ENCODE results near the gene CDK5R1.

Gene CDK5R1

DNA sequence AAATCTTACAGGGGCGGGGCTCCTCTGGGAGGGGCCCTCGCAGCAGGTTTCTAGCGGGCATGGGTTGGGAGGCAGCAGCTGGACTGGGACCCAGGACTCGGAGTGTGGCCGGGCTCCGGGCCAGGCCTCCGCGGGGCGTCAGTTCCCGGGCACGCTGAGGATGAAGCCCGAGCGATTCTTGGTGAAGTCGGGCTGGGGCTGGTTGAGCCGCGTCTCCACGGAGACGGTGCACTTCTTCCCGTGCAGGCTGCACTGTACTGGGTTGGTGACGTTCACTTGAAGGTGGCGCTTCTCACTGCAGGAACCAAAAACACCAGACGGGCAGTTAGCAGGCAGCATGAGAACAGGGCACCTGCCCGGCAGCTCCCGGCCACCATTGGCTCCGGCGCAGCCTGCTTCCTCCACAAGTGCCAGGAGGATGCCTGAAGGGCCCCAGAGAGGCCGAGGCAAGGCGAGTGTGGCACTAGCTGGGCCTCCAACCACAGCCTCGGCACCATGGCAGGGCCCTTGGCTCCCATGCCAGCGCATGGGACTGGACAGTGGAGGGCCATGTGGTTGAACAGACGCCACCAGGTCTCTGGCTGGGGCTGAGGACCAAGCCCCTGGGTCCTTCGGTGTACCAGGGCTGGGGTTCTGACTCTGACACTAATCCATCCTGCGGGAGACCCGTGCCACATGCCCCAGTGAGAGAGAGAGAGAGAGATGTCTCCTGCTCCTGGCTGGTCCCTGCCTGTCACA, 8.0 kb downstream of the CDK5R1 start:
- DNase-seq = peak; percentile 82

DNA sequence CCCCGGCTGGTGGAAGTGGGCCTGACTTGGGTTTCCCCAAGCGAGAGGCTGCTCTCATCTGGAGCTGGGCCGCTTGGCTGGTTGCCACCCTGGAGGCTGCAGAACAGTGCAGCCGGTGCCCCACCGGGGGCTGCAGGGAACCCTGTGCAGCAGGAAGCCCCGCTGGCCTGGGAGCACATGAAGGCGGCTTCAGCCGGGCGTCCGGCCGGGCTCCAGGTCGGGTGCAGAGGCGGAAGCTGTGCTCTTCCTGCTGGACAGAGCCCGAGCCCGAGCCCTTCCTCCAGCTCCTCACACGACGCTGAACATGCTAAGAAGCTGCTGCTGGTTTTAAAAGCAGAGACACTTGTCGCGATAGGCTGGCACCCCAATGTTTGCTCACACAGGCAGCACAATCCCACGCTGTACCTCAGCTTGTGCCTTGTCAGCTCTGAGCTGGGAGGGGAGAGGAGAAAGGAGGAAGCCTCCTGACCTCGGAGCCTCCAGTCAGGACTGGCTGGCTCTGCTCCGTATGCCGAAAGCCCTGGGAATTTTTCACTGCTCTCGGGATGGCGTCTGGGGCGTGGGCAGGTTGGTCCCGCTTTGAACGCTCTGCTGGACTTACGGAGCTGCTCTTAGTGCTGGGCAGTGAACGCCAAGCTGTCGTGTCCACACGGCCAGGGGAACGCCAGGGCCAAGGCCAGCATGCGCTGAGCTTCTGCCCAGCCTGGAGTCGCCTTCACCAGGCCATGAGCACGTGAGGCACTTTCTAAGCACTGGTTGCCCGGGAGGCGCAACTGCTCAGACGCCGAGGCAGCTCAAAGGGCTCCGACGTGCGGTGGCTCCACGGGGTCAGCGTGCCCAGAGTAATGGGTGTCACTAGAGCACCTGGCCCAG, 8.8 kb downstream of the CDK5R1 start:
- DNase-seq = no peak

DNA sequence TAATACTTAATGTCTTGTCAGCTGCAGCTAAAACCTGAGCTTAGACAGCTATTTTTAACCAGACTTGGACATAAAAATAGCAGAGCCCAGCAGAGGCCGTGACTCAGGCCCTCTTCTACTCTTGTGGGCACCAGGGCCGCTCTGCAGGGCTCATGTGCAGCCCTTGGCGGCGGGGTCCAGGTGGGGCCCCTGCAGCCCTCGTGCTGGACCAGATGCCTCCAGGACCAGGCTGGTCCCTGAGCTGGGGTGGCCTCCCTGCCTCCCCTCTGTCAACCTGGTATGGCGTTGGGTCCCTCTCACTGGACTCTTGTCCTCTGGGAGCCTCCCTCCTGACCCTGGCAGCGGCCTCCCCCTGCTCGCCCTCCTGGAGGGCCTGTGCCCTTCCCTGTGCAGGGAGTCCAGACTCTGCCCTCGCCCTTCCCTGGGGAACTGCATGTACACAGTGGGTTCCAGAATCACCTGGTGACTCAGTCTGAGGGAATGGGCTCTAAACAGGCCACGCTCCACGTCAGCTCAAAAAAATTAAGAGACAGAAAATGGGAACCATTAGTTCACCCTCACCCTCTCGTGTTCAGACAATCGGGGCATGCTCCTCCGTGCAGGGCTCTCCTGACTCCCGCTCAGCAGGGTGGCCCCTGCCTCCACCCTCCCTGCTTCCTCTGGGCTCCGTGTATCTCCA, 9.7 kb downstream of the CDK5R1 start:
- DNase-seq = no peak

DNA sequence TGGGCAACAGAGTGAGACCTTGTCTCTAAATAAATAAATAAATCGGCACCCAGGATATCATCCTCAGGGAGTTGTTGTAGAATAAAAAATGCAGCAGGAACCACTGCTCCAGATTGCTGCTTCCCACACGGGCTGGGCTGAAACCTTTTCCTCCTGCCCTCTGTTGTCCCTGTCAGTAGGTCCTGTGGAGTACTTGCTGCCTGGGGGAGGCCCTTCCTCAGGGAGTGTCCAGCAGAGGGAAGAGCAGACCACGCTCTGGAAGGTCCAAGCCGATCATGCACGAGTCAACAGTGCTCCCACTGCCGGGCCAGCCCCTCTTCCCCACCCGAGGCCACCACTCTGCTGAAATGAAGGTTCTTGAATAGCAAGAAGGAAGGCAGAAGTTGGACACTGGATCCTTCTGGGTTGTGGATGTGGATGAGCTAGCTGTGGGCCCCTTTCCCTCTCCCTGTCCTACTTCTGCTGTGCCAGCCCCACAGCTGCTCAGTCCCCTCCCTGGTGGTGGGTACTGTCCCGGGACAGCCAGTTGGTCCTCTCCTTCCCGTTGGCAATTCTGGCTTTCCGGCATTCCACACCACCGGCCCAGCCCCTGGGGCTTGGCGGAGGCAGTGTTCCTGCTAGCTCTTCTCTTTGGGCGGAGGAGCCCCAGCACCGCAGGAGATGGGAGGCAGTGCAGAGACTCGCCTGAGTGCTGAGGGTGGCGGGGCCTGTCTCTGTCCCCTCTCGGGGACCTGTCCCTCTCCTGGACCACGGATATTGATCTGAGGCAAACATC, 10.8 kb downstream of the CDK5R1 start:
- DNase-seq = no peak

GRCh38 chr17:32498391-32498790, 11.6 kb downstream of the CDK5R1 start:
- peak; percentile 84 for DNase-seq

DNA sequence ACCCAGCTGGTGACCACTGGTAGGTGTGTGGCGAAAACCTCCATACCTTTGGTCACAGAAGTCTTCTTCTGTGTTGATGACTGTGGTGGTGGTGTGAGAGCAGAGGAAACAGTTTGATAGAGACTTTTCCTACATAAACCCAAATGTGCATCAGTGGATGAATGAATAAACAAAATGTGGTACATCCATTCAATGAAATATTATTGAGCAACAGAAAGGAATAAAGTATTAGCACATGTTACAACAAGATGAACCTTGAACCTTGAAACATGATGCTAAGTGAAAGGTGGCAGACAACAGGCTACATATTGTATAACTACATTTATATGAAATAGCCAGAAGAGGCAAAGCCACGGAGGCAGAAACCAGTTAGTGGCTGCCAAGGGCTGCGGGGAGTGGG, 15.2 kb downstream of the CDK5R1 start:
- no peak for DNase-seq

- no peak for DNase-seq
Measured at GRCh38 chr17:32502710-32503109, 15.9 kb downstream of the CDK5R1 start.

GRCh38 chr17:32503251-32504165, 16.7 kb downstream of the CDK5R1 start:
- DNase-seq = no peak

DNA sequence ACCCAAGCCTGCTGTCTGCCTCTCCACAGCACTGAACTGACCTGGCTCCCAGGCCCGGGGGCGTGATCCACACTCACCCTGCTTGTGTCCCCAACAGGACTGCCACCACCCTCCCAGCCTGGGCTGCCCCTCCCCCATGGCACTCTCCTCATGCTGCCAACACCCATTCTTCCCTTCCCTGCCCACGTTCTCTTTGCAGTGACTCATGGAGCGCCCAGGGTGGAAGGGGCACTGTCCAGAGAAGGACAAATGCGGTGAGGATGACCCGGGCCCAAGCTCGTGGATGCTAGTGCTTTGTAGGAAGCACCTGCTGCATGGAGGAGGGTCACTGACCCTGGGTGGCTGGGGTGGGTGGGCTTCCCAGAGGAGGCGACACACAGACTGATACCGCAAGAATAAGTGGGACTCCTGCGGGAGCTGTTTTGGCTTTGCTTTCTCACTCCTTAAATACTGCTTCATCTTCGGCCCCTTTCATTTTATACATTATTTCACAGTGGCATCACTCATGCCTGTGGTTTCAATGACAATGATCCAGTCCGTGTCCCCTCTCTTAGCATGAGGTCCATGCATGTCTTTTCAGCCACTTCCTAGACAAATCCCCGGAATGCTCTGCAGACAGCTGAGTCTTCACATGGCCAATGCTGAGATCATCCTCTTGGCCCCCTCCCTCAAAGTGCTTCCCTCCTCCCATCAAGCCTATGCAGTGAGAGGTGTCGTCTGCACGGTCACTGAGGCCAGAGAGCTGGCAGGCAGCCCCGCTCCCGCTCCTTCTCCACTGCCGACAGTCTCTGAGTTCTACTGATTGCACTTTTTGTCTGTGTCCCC, 17.6 kb downstream of the CDK5R1 start:
- no peak for DNase-seq

DNA sequence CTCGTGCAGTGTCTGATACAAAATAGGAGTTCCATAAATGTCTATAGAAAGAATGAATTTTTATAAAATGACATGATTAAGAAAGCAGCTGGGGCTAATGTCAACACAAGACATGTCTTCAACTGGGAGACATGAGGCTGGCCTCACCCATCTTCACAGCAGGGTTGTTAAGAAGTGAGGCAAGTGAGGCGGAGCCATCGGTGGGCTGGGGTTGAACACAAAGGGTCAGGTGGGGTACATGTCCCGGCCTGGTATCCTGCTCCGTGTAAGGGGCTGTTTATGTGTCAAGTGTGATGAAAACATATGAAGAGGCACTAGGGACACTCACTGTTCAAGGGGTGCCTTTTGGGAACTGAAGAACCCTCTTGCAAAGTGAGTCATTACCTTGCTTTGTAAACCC, 22.1 kb downstream of the CDK5R1 start:
- no peak for DNase-seq

DNA sequence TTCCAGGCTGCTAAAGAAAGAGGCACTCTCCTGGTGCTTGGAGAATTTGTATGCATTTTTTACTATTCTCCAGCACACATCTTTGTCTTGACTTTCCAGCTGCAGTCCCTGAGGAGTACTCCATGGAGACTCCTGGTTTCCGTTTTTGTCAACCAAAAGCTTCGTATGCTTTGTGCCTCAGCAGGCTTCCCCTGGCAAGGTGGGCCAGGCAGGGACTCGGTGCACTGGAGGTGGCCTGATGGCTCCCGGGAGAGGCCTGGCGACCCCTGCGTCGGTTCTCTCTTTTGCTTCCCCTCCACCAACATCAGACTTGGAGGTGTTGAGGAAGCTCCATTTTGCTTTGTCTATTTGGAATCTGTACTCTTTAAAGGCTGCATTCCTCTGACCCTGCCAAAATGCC, 23.7 kb downstream of the CDK5R1 start:
- no peak for DNase-seq

DNA sequence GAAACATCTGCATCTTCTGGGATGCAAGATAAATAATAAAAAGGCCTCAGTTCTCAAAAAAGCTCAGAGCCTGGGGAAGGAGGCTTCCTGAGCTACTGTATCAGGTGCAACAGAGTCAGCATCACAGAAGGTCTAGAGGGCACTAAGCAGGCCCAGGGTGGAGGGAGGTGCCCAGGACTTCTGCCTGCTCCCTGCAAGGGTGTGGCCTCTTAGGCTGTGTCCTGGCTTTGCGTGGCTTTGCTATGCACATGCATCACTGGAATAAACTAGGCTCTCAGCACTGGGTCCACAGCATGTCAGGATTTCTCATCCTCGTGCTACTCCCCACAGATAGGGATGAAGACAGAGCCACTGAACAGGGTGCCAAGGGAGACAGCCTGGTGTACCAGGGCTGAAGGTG, 25.5 kb downstream of the CDK5R1 start:
- DNase-seq = no peak

DNA sequence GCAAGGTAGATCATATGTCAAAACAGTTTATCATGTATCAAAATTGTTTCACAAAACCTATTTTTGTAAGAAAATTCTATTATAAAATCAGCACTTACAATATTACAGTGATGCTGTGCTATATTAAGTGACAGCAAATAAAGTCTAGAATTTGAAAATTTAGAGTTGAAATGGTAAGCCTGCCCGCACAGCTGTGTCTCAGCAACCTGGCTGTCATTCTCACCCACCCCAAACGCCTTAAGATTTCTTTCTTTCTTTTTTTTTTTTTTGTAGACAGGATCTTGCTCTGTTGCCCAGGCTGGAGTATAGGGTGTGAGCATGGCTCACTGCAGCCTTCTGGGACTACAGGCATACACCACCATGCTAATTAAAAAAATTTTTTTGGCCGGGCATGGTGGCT, 26.8 kb downstream of the CDK5R1 start:
- DNase-seq = no peak

GRCh38 chr17:32514606-32515005, 27.8 kb downstream of the CDK5R1 start:
- DNase-seq = no peak

DNA sequence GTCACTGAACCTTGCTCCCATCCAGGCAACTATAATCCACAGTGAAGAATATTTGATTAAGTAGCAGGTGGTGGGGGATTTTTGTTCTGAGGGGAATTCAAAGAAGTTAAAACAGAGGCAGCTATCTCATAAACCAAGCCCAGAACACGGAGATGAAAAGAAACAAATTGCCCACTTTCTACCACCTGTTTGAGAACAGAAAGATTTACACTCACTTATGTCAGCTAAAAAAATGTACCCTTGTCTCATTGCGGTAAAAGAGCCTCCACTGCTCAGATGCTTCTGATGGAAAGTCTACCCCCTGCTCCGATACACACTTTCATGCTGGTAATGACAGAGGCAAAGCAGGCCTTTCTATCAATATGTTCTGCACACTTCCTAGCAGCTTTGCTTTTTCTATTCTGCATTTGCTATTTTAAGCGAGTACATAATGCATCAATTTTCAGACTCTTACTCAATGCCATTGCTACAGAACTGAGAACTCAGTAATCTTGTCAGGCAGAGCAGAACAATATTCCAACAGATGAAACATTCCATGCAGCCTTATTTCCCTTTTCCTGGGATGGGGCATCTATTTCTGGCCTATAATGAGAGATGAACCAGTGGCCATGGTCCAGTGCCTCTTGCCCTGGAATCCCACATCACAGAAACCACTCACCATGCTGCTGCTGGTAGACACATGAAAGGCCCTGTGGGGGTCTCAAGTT, 29.0 kb downstream of the CDK5R1 start:
- no peak for DNase-seq

DNA sequence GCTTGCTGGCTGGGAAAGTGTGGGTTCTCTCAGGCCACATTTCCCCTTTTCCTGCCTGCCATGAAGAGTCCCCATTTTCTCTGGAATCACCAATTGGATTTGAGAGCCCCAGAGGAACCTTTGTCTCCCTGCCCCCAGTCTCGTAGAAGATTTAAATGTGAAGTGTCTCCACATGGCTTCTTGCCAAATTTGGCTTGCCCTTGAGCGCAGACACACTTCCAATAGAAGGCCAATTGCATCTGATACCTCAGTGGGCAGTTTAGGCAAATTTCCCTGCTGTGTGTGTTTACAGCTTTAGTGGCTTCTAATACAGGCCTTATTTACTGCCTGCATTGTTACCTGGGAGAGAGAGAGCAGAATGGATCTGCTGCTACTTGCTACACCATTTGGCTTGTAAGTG, 29.7 kb downstream of the CDK5R1 start:
- DNase-seq = peak; percentile 24

GRCh38 chr17:32516940-32517701, 30.3 kb downstream of the CDK5R1 start:
- DNase-seq = no peak

GRCh38 chr17:32517982-32518381, 31.2 kb downstream of the CDK5R1 start:
- no peak for DNase-seq

GRCh38 chr17:32518646-32519227, 31.9 kb downstream of the CDK5R1 start:
- DNase-seq = no peak

All from NCI-H2171 treated with DMSO at 0.1 percent for 48 hours (cell line).